Adrenal gland (tissue), 12 donors: ENCODE measurements around the gene ZIC1. TPM values are rescaled to one million over a fixed set of nuclear protein-coding genes. Genes with fewer than 3 reads are reported as not detected.

ENCODE experiments used
- DNase-seq, 7 donors: peaks; one replicate each; pipeline ENCODE4 v3.0.0-alpha.2; 2019 to 2020
- H3K27ac ChIP-seq, 5 donors: fragments of 200-600 bp; sonication (generic) in 4 of 5; 1 replicate in 3 of 5; 2 replicates in 2 of 5; pipeline versions ENCODE4 v1.5.1 to v1.8.0; 2016 to 2020; ENCODE audit warnings: mild to moderate bottlenecking in 1 of 5
- H3K27me3 ChIP-seq: fragments of 200-600 bp; 2 replicates; pipeline ENCODE4 v1.8.0; 2021
- H3K36me3 ChIP-seq, 2 donors: fragments of 200-600 bp; replicated peaks in 1 of 2; 1 replicate in 1 of 2; 2 replicates in 1 of 2; pipeline versions ENCODE4 v1.5.1 to v1.8.0; 2018 to 2022
- H3K4me1 ChIP-seq, 2 donors: fragments of 200-600 bp; replicated peaks in 1 of 2; 1 replicate in 1 of 2; 2 replicates in 1 of 2; pipeline versions ENCODE4 v1.5.1 to v1.8.0; 2018 to 2021
- H3K4me3 ChIP-seq, 4 donors: fragments of 200-600 bp; sonication (generic) in 3 of 4; one replicate each; pipeline ENCODE4 v1.5.1; 2016 to 2018
- H3K9me3 ChIP-seq, 3 donors: fragments of 200-600 bp; sonication (generic) in 1 of 3; replicated peaks in 1 of 3; 1 replicate in 2 of 3; 2 replicates in 1 of 3; pipeline versions ENCODE4 v1.5.1 to v1.8.0; 2016 to 2021
- POLR2A ChIP-seq, 2 donors: fragments of 450-650 bp; IDR thresholded peaks; one replicate each; pipeline ENCODE4 v1.6.1; 2017; ENCODE audit warnings: antibody characterized with exemption in 2 of 2, mild to moderate bottlenecking in 2 of 2, moderate library complexity in 1 of 2
- WGBS, 4 donors: extraction: QIAGEN DNeasy Blood & Tissue Kit in 2 of 4; methylation state at CpG; one replicate each; pipeline versions ENCODE4 v1.1.5 to v1.1.7; 2013 to 2017; 5-methylcytosine and 5-hydroxymethylcytosine counted together
- intact Hi-C, 2 donors: fragments of 100-400 bp; cut with DNase I; formaldehyde crosslinking; loops; one replicate each; pipeline versions ENCODE4 v1.14.1 to v1.15.0; 2022 to 2023
- polyA plus RNA-seq, 3 donors: library from polyadenylated mRNA; stranded (reverse); fragments of 200-250 nt in 2 of 3; fragments of 350-450 nt in 1 of 3; fragmentation: Illumina TruSeq in 1 of 3; extraction: RNeasy Lipid Tissue Mini Kit (QIAGEN cat#74804) in 1 of 3; gene quantifications; one replicate each; pipeline ENCODE4 v1.2.3, GENCODE V29; 2013 to 2014
- total RNA-seq, 9 donors: library from RNA; depleted of rRNA in 4 of 9; stranded (reverse); fragments of >200 nt in 4 of 9; fragments of 120-200 nt in 1 of 9; fragmentation: NEBNext Ultra II Directional in 1 of 9; extraction: Animal tissue kit (Norgen Biotek cat#: 25700) in 1 of 9; gene quantifications; one replicate each; pipeline versions ENCODE4 v1.1.0 to v1.2.4, GENCODE V29; 2013 to 2023
- TF ChIP-seq, protein P1 (sequence below), 6 experiments: fragments of 450-650 bp in 4 of 6; fragments of 200-600 bp in 2 of 6; sonication (generic) in 1 of 6; IDR thresholded peaks; 1 replicate in 5 of 6; 2 replicates in 1 of 6; pipeline versions ENCODE4 v1.5.1 to v1.8.0; 2016 to 2021; ENCODE audit warnings: antibody characterized with exemption in 6 of 6, mild to moderate bottlenecking in 2 of 6, moderate library complexity in 1 of 6
- donor health status: healthy with polysubstance abuse.
- donor health status: Bipolar disorder and iron deficiency.
- donor health status: DM: yes; HTN: yes; CAD: no.
- donor health status: DM: no; HTN: no; CAD: no.
- donor health status: DM: no; HTN: no; CAD: no.
- donor health status: DM: yes; HTN: yes; CAD: no.

Gene ZIC1
- total and polyA plus RNA-seq, 12 donors = 0.08 to 0.64 (median 0.32) TPM; not detected in 9

DNA sequence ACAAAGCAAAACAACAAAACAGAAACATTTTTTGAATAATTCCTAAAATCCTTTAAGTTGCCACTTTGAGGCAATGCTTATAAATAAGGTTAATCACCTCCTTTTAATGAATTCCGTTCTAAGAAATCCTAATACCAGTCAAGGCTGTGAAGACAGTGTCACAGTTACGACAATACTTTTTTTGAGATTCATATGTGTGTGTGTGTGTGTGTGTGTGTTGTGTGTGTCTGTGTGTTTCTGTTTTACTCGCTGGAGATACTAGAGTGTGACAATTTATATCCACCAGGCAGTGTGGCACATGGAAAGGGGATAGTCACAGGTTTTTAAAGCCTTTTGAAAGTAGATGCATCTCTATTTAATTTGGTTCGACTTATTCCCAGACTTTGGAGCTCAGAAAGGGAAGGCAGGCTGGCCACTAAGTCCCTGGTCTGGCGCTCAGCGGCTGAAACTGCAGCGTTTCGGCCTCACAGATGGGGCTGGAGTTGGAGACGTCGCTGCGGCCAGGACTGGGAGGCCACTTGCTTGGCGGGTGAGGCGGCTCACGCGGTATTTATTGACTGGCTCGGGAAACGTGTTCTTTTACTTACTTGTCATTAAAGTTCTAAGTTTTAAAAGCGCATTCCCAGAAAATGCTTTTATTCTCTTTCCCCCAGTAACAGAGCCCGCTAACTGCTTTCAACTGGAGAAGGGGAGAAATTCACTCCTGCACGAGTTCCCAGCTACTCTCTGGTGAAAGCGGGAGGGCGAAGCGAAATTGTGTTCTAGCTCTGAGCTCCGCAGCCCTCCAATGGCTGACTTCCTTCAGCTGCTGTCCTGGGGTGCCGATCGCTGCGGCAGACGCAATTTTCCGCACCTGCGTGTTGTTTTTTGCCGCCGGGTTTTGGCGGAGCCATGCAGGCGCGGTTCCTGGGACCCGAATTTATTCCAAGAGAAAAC is 13.7 kb downstream of the ZIC1 start:
- no peak for DNase-seq
- no peak overlapping the region for H3K27ac ChIP-seq
- no peak for TF ChIP-seq POLR2A (IDR thresholded peaks at IDR 0.05)
- TF ChIP-seq, protein P1, sequence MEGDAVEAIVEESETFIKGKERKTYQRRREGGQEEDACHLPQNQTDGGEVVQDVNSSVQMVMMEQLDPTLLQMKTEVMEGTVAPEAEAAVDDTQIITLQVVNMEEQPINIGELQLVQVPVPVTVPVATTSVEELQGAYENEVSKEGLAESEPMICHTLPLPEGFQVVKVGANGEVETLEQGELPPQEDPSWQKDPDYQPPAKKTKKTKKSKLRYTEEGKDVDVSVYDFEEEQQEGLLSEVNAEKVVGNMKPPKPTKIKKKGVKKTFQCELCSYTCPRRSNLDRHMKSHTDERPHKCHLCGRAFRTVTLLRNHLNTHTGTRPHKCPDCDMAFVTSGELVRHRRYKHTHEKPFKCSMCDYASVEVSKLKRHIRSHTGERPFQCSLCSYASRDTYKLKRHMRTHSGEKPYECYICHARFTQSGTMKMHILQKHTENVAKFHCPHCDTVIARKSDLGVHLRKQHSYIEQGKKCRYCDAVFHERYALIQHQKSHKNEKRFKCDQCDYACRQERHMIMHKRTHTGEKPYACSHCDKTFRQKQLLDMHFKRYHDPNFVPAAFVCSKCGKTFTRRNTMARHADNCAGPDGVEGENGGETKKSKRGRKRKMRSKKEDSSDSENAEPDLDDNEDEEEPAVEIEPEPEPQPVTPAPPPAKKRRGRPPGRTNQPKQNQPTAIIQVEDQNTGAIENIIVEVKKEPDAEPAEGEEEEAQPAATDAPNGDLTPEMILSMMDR (IDR thresholded peaks at IDR 0.05) = no peak
- no peaks in the 10 kb centered on the region for H3K9me3 ChIP-seq
- no peaks in the 10 kb centered on the region for H3K36me3 ChIP-seq
- H3K27me3 ChIP-seq = peaks cover 96% of the 10 kb centered on the region
- WGBS, 4 donors = 10 to 14% (median 10%) methylated on average over 27 to 36 of the region's 36 CpGs
- intact Hi-C loops = no loop called here
- peaks cover 0 to 10% of the 10 kb centered on the region in 2 donors for H3K4me1 ChIP-seq
- no peak overlapping the region for H3K4me3 ChIP-seq

DNA sequence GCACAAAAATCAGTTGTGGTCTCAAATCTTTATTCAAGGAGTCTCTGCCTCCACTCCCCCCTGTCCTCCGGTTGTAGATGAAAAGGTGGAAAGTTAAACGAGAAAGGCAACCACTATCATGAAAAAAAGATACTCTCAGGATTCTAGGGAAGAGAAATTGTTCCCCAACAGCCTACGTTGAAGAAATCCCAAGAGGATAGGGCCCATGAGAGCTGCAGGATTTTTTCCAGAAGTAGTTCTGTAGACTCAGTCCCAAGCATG is 14.3 kb downstream of the ZIC1 start:
- Histone ChIP-seq H3K4me1 (peaks cover 0 to 10% of the 10 kb centered on the region in 2 donors), H3K27ac (no peak overlapping the region), H3K4me3 (no peak overlapping the region), H3K36me3 (no peaks in the 10 kb centered on the region), H3K27me3 (peaks cover 96% of the 10 kb centered on the region), H3K9me3 (no peaks in the 10 kb centered on the region)
- DNase-seq = no peak
- intact Hi-C loops = no loop called here
- TF ChIP-seq POLR2A (IDR thresholded peaks at IDR 0.05) = no peak
- TF ChIP-seq, protein P1 (IDR thresholded peaks at IDR 0.05) = no peak
- 2 to 11% (median 5%) methylated on average over 3 of the region's 3 CpGs for WGBS, 4 donors

DNA sequence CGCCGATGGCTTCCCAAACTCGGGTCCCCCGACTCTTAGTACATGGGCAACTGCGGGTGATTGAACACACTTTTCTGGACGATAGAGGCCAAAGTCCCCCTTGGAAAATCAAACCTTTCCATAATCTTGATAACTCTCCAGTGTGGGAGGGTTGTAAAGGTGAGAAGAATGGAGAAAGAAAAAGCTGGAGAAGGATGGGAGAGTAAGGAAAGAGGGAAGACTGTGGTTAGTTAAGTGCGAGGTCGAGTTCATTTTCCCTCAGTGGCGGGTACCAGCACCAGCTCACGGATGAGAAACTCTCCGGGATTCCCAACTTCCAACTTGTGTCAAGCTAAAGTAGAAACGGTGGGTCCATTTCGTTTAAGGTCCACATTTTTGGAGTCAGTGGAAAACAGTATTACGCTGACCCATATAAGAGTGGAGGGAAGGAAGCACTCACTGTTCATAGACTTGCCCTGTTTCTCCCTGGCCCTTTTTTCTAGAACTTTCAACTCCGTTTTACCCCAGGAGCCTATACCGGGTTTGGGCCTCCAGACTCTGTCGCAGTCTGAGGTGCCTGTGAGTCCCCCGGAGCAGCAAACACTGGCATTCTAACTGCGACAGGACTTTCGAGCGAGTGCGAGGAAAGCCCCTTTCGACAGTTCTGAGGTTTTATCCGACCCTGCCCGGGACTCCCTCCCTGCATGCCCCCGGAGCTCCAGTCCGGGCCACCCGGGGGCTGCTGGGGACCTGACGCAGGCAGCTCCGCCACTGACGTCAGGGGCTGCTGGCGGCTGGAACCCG is 14.8 kb downstream of the ZIC1 start:
- DNase-seq = no peak
- Histone ChIP-seq H3K27ac (no peak overlapping the region), H3K4me3 (no peak overlapping the region), H3K9me3 (no peaks in the 10 kb centered on the region), H3K4me1 (peaks cover 0 to 7% of the 10 kb centered on the region in 2 donors), H3K36me3 (no peaks in the 10 kb centered on the region), H3K27me3 (peaks cover 96% of the 10 kb centered on the region)
- intact Hi-C loops = no loop called here
- WGBS, 4 donors = 7 to 13% (median 11%) methylated on average over 20 to 33 of the region's 33 CpGs
- TF ChIP-seq, protein P1 (IDR thresholded peaks at IDR 0.05) = no peak
- TF ChIP-seq POLR2A (IDR thresholded peaks at IDR 0.05) = no peak

DNA sequence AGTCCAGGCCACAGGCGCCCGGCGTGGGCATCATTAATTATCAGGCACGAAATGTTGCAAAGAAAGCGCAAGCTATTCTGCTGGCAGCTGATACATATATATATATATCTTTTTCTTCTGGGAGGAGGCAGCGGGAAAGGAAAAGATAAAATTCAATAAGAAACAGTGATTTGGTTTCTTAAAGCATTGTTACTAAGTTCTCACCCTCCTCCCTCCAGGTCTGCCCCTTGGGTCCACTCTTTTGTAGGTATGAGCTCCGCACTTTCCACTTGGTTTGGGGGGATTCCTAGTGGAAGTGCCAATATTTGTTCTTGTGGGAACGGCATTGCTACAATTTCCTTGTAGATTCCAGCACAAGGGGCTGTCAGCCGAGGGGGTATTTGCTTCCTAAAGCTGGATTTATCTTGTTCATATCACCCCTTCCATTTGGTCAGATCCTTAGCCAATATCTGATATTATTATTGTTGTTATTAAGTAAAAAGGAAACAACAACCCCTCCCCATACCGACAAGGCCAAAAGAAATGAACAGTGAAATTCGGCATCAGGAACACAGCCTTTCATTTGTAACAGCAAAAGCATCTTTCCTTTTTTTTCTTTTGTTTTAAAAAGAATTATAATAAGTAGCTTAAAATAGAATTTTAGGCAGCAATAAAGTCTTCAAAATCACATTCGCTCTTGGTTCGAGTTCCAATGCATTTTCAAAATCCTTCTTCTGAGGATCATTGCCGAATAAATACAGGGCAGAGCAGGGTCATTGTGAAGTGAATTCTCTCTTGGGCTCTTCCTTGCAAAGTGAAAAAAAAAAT is 15.6 kb downstream of the ZIC1 start:
- H3K36me3 ChIP-seq = no peaks in the 10 kb centered on the region
- no peaks in the 10 kb centered on the region for H3K4me1 ChIP-seq
- DNase-seq = no peak
- peaks cover 88% of the 10 kb centered on the region for H3K27me3 ChIP-seq
- H3K4me3 ChIP-seq = no peak overlapping the region
- no peaks in the 10 kb centered on the region for H3K9me3 ChIP-seq
- WGBS, 4 donors = 10 to 28% (median 14%) methylated on average over 11 to 14 of the region's 14 CpGs
- intact Hi-C loops = no loop called here
- H3K27ac ChIP-seq = no peak overlapping the region
- TF ChIP-seq, protein P1 (IDR thresholded peaks at IDR 0.05) = no peak
- TF ChIP-seq POLR2A (IDR thresholded peaks at IDR 0.05) = no peak
